NT2/D1 (cell line): Measurements from ENCODE around the gene OPCML.

Source experiments
- DNase-seq: peaks from one replicate; pipeline ENCODE4 v3.0.0-alpha.2; 2011; ENCODE audit warnings: low read depth, low spot score
- H3K27me3 ChIP-seq: 2 replicates; pipeline ENCODE4 v1.6.0; 2011; ENCODE audit warnings: mild to moderate bottlenecking; ENCODE audit not compliant: insufficient read length, insufficient read depth
- H3K36me3 ChIP-seq: 2 replicates; pipeline ENCODE4 v1.6.1; 2011; ENCODE audit warnings: mild to moderate bottlenecking, low read length, mixed read lengths; ENCODE audit not compliant: insufficient read depth, insufficient read length
- H3K4me1 ChIP-seq: 2 replicates; pipeline ENCODE4 v1.5.1; 2011; ENCODE audit not compliant: insufficient read depth, insufficient read length
- H3K4me3 ChIP-seq: 2 replicates; pipeline ENCODE4 v1.5.1; 2011; ENCODE audit warnings: low read depth; ENCODE audit not compliant: insufficient read length
- H3K9ac ChIP-seq: 2 replicates; pipeline ENCODE4 v1.6.0; 2011; ENCODE audit warnings: low read depth; ENCODE audit not compliant: insufficient read length
- H3K9me3 ChIP-seq: 2 replicates; pipeline ENCODE4 v1.5.1; 2011; ENCODE audit warnings: mild to moderate bottlenecking, low read length; ENCODE audit not compliant: insufficient read depth
- SUZ12 ChIP-seq: IDR thresholded peaks from 2 replicates; pipeline ENCODE4 v1.6.1; 2011; ENCODE audit not compliant: insufficient read length, insufficient read depth; ENCODE audit errors: extremely low read depth
- YY1 ChIP-seq: IDR thresholded peaks from 2 replicates; pipeline ENCODE4 v1.6.1; 2011; ENCODE audit not compliant: insufficient read length, insufficient read depth
- ZNF274 ChIP-seq: IDR thresholded peaks from 2 replicates; pipeline ENCODE4 v1.6.1; 2011; ENCODE audit warnings: mild to moderate bottlenecking, low read depth, low read length

The OPCML gene

GRCh38 chr11:132551016-132551415 lies 981.3 kb downstream of the OPCML start:
- no peak for TF ChIP-seq ZNF274
- no peak for TF ChIP-seq YY1
- no peak for TF ChIP-seq SUZ12

GRCh38 chr11:132549561-132549960 lies 982.7 kb downstream of the OPCML start:
- no peak overlapping the region for H3K4me3 ChIP-seq
- H3K9me3 ChIP-seq, result no peaks in the 10 kb centered on the region
- DNase-seq, result no peak
- H3K4me1 ChIP-seq, result no peaks in the 10 kb centered on the region
- no peaks in the 10 kb centered on the region for H3K36me3 ChIP-seq
- TF ChIP-seq ZNF274, result no peak
- TF ChIP-seq SUZ12, result no peak
- no peak for TF ChIP-seq YY1
- no peaks in the 10 kb centered on the region for H3K27me3 ChIP-seq
- H3K9ac ChIP-seq, result no peak overlapping the region

More at GRCh38 chr11:132551016-132551415, 981.3 kb downstream of the OPCML start:
- H3K9ac ChIP-seq, result no peak overlapping the region
- no peaks in the 10 kb centered on the region for H3K9me3 ChIP-seq
- DNase-seq, result no peak
- no peaks in the 10 kb centered on the region for H3K27me3 ChIP-seq
- no peaks in the 10 kb centered on the region for H3K36me3 ChIP-seq
- no peaks in the 10 kb centered on the region for H3K4me1 ChIP-seq
- H3K4me3 ChIP-seq, result no peak overlapping the region

- Histone ChIP-seq H3K4me1 (no peaks in the 10 kb centered on the region), H3K9me3 (no peaks in the 10 kb centered on the region), H3K9ac (no peak overlapping the region), H3K36me3 (no peaks in the 10 kb centered on the region), H3K4me3 (no peak overlapping the region), H3K27me3 (no peaks in the 10 kb centered on the region)
- TF ChIP-seq ZNF274, result no peak
- no peak for TF ChIP-seq YY1
- no peak for TF ChIP-seq SUZ12
- no peak for DNase-seq
Measured at GRCh38 chr11:132549001-132549400, 983.3 kb downstream of the OPCML start.

- Histone ChIP-seq H3K9me3 (no peaks in the 10 kb centered on the region), H3K4me3 (no peak overlapping the region), H3K4me1 (no peaks in the 10 kb centered on the region), H3K27me3 (no peaks in the 10 kb centered on the region), H3K9ac (no peak overlapping the region), H3K36me3 (no peaks in the 10 kb centered on the region)
- TF ChIP-seq YY1 (no peak), ZNF274 (no peak), SUZ12 (no peak)
- no peak for DNase-seq
Measured at GRCh38 chr11:132544007-132544406, 988.3 kb downstream of the OPCML start.

- H3K4me3 ChIP-seq, result no peak overlapping the region
- TF ChIP-seq ZNF274 (no peak), SUZ12 (no peak), YY1 (no peak)
- no peaks in the 10 kb centered on the region for H3K27me3 ChIP-seq
- H3K36me3 ChIP-seq, result no peaks in the 10 kb centered on the region
- H3K9me3 ChIP-seq, result no peaks in the 10 kb centered on the region
- no peak overlapping the region for H3K9ac ChIP-seq
- DNase-seq, result no peak
- no peaks in the 10 kb centered on the region for H3K4me1 ChIP-seq
Measured at GRCh38 chr11:132541794-132542193, 990.5 kb downstream of the OPCML start.

GRCh38 chr11:132540581-132540980 lies 991.7 kb downstream of the OPCML start:
- no peak for DNase-seq
- Histone ChIP-seq H3K9me3 (no peaks in the 10 kb centered on the region), H3K9ac (no peak overlapping the region), H3K36me3 (no peaks in the 10 kb centered on the region), H3K4me3 (no peak overlapping the region), H3K27me3 (no peaks in the 10 kb centered on the region), H3K4me1 (no peaks in the 10 kb centered on the region)
- TF ChIP-seq ZNF274, result no peak
- no peak for TF ChIP-seq SUZ12
- no peak for TF ChIP-seq YY1

GRCh38 chr11:132539590-132540368 lies 992.5 kb downstream of the OPCML start:
- Histone ChIP-seq H3K27me3 (no peaks in the 10 kb centered on the region), H3K9me3 (no peaks in the 10 kb centered on the region), H3K4me3 (no peak overlapping the region), H3K36me3 (no peaks in the 10 kb centered on the region), H3K9ac (no peak overlapping the region), H3K4me1 (no peaks in the 10 kb centered on the region)
- TF ChIP-seq YY1 (no peak), ZNF274 (no peak), SUZ12 (no peak)
- no peak for DNase-seq

- H3K4me1 ChIP-seq, result no peaks in the 10 kb centered on the region
- H3K36me3 ChIP-seq, result no peaks in the 10 kb centered on the region
- no peak overlapping the region for H3K9ac ChIP-seq
- DNase-seq, result no peak
- no peaks in the 10 kb centered on the region for H3K27me3 ChIP-seq
- H3K9me3 ChIP-seq, result no peaks in the 10 kb centered on the region
- no peak overlapping the region for H3K4me3 ChIP-seq
- TF ChIP-seq SUZ12 (no peak), ZNF274 (no peak), YY1 (no peak)
Measured at GRCh38 chr11:132538642-132539041, 993.7 kb downstream of the OPCML start.
